Stomach (tissue), 9 donors: Measurements from ENCODE around the gene LYRM2. TPM values are rescaled to one million over a fixed set of nuclear protein-coding genes. Genes with fewer than 3 reads are reported as not detected.

Source experiments
- DNase-seq, 2 donors: peaks; one replicate each; pipeline versions ENCODE4 v3.0.0 to v3.0.0-alpha.2; 2013 to 2019
- H3K27ac ChIP-seq, 5 donors: fragments of 200-600 bp in 4 of 5; sonication (generic) in 4 of 5; one replicate each; pipeline ENCODE4 v1.5.1; 2013 to 2019; ENCODE audit warnings: mild to moderate bottlenecking in 1 of 5, moderate library complexity in 1 of 5
- H3K27me3 ChIP-seq, 3 donors: fragments of 200-600 bp; sonication (generic); one replicate each; pipeline ENCODE4 v1.5.1; 2017 to 2019; ENCODE audit warnings: mixed run types in 1 of 3
- H3K36me3 ChIP-seq, 4 donors: fragments of 200-600 bp; sonication (generic); 1 replicate in 3 of 4; 2 replicates in 1 of 4; pipeline ENCODE4 v1.5.1; 2016 to 2019
- H3K4me1 ChIP-seq, 4 donors: fragments of 200-600 bp; sonication (generic); one replicate each; pipeline ENCODE4 v1.5.1; 2016 to 2019
- H3K4me3 ChIP-seq, 4 donors: fragments of 200-600 bp; sonication (generic) in 3 of 4; one replicate each; pipeline ENCODE4 v1.5.1; 2016 to 2019; ENCODE audit warnings: mild to moderate bottlenecking in 1 of 4
- H3K9me3 ChIP-seq, 4 donors: fragments of 200-600 bp; sonication (generic); one replicate each; pipeline ENCODE4 v1.5.1; 2016 to 2019
- CTCF ChIP-seq, 7 experiments: fragments of 450-650 bp in 4 of 7; fragments of 200-600 bp in 3 of 7; sonication (generic) in 3 of 7; IDR thresholded peaks; one replicate each; pipeline ENCODE4 v1.5.1; 2016 to 2019; ENCODE audit warnings: antibody characterized with exemption in 7 of 7, control low read depth in 2 of 7, mild to moderate bottlenecking in 1 of 7
- EP300 ChIP-seq: sonication (generic); formaldehyde crosslinking; IDR thresholded peaks from one replicate; pipeline ENCODE4 v1.6.1; 2017; ENCODE audit warnings: antibody characterized with exemption
- POLR2A ChIP-seq, 4 donors: fragments of 450-650 bp; IDR thresholded peaks; one replicate each; pipeline ENCODE4 v1.6.1; 2016; ENCODE audit warnings: antibody characterized with exemption in 4 of 4, control low read depth in 2 of 4, mild to moderate bottlenecking in 1 of 4, moderate library complexity in 1 of 4
- POLR2AphosphoS5 ChIP-seq, 3 donors: sonication (generic); formaldehyde crosslinking; IDR thresholded peaks; one replicate each; pipeline ENCODE4 v1.6.1; 2016; ENCODE audit warnings: antibody characterized with exemption in 3 of 3
- WGBS, 5 donors: extraction: QIAGEN DNeasy Blood & Tissue Kit in 3 of 5; methylation state at CpG; one replicate each; pipeline versions ENCODE4 v1.1.5 to v1.1.7; 2013 to 2018; 5-methylcytosine and 5-hydroxymethylcytosine counted together
- intact Hi-C: fragments of 100-400 bp; cut with DNase I; formaldehyde crosslinking; loops from one replicate; pipeline ENCODE4 v1.15.1; 2023; ENCODE audit warnings: low total_unique reads
- polyA plus RNA-seq, 3 donors: library from polyadenylated mRNA; stranded (reverse); fragments of 200-250 nt; gene quantifications; one replicate each; pipeline ENCODE4 v1.2.3, GENCODE V29; 2013
- total RNA-seq, 5 donors: library from RNA; depleted of rRNA; stranded (reverse); fragments of >200 nt; gene quantifications; one replicate each; pipeline versions ENCODE4 v1.1.0 to v1.2.3, GENCODE V29; 2014 to 2016
- donor health status: healthy with polysubstance abuse.
- donor health status: Bipolar disorder and iron deficiency.
- donor health status: healthy.

The LYRM2 gene
- total and polyA plus RNA-seq, 8 donors: 1.4 to 26.7 (median 13.0) TPM

GRCh38 chr6:89682991-89683390, 44.4 kb upstream of the LYRM2 start:
- Histone ChIP-seq H3K4me3 (no peak overlapping the region), H3K36me3 (peaks cover 76 to 100% (median 100%) of the 10 kb centered on the region in 4 donors), H3K4me1 (no peaks in the 10 kb centered on the region), H3K27me3 (no peaks in the 10 kb centered on the region), H3K27ac (no peak overlapping the region), H3K9me3 (no peaks in the 10 kb centered on the region)
- 95 to 100% (median 97%) methylated on average over 1 of the region's 1 CpG for WGBS, 5 donors
- DNase-seq: no peak
- TF ChIP-seq POLR2A (IDR thresholded peaks at IDR 0.05) (no peak), POLR2AphosphoS5 (IDR thresholded peaks at IDR 0.05) (no peak), EP300 (no peak), CTCF (IDR thresholded peaks at IDR 0.05) (no peak)
- intact Hi-C loops: no loop called here

- Histone ChIP-seq H3K4me3 (no peak overlapping the region), H3K4me1 (no peaks in the 10 kb centered on the region), H3K9me3 (no peaks in the 10 kb centered on the region), H3K27ac (no peak overlapping the region), H3K27me3 (no peaks in the 10 kb centered on the region), H3K36me3 (peaks cover 77 to 100% (median 100%) of the 10 kb centered on the region in 4 donors)
- intact Hi-C loops: no loop called here
- WGBS, 5 donors: 91 to 98% (median 97%) methylated on average over 7 to 10 of the region's 10 CpGs
- TF ChIP-seq POLR2AphosphoS5 (IDR thresholded peaks at IDR 0.05) (no peak), CTCF (IDR thresholded peaks at IDR 0.05) (no peak), POLR2A (IDR thresholded peaks at IDR 0.05) (no peak), EP300 (no peak)
- no peak for DNase-seq
Observed at GRCh38 chr6:89681983-89682564, 43.5 kb upstream of the LYRM2 start.

- Histone ChIP-seq H3K36me3 (peaks cover 73 to 100% (median 100%) of the 10 kb centered on the region in 4 donors), H3K4me3 (no peak overlapping the region), H3K4me1 (no peaks in the 10 kb centered on the region), H3K27me3 (no peaks in the 10 kb centered on the region), H3K9me3 (no peaks in the 10 kb centered on the region), H3K27ac (no peak overlapping the region)
- TF ChIP-seq EP300 (no peak), POLR2AphosphoS5 (IDR thresholded peaks at IDR 0.05) (no peak), CTCF (IDR thresholded peaks at IDR 0.05) (no peak), POLR2A (IDR thresholded peaks at IDR 0.05) (no peak)
- DNase-seq: no peak
- intact Hi-C loops: no loop called here
- WGBS, 5 donors: 79 to 94% (median 89%) methylated on average over 7 of the region's 7 CpGs
Observed at GRCh38 chr6:89680551-89680950, 42.0 kb upstream of the LYRM2 start.

- H3K36me3 ChIP-seq: peaks cover 73 to 100% (median 100%) of the 10 kb centered on the region in 4 donors
- H3K4me3 ChIP-seq: no peak overlapping the region
- H3K4me1 ChIP-seq: no peaks in the 10 kb centered on the region
- no peak overlapping the region for H3K27ac ChIP-seq
- no peak for DNase-seq
- 82 to 100% (median 88%) methylated on average over 2 of the region's 2 CpGs for WGBS, 5 donors
- no peaks in the 10 kb centered on the region for H3K9me3 ChIP-seq
- intact Hi-C loops: no loop called here
- H3K27me3 ChIP-seq: no peaks in the 10 kb centered on the region
- TF ChIP-seq POLR2A (IDR thresholded peaks at IDR 0.05): no peak
- no peak for TF ChIP-seq CTCF (IDR thresholded peaks at IDR 0.05)
- TF ChIP-seq EP300: no peak
Observed at GRCh38 chr6:89680150-89680549, 41.6 kb upstream of the LYRM2 start.
